HEK293 (cell line): Measurements from ENCODE around the gene GON7.
A peak's percentile ranks its signal among the peaks of the same experiment; 100 is the strongest.

Source experiments
- CTCF ChIA-PET: fragments of 350-600 bp; formaldehyde crosslinking; extraction: SDS; loops from one replicate; lab custom pipeline; 2021; ENCODE audit warnings: antibody characterized with exemption; lab: Yijun Ruan, JAX
- POLR2A ChIA-PET: fragments of 300-600 bp; formaldehyde crosslinking; extraction: SDS; loops from one replicate; lab custom pipeline; 2020; ENCODE audit warnings: antibody characterized with exemption, inconsistent platforms; lab: Yijun Ruan, JAX
- H3K27ac ChIP-seq: fragments of 200-500 bp; sonication (Bioruptor generic); 2 replicates; pipeline ENCODE4 v1.5.1; 2014; ENCODE audit warnings: low read depth, low read length, control low read depth, inconsistent platforms; ENCODE audit errors: extremely low read depth
- H3K36me3 ChIP-seq, 2 experiments: fragments of 200-500 bp in 1 of 2; sonication (Bioruptor generic) in 1 of 2; 1 replicate in 1 of 2; 2 replicates in 1 of 2; pipeline ENCODE4 v1.5.1; 2014 to 2017; ENCODE audit warnings: inconsistent platforms in 2 of 2, low read length in 2 of 2; ENCODE audit not compliant: control insufficient read depth in 2 of 2, insufficient read depth in 1 of 2
- H3K4me1 ChIP-seq: fragments of 200-500 bp; sonication (Bioruptor generic); 2 replicates; pipeline ENCODE4 v1.5.1; 2014; ENCODE audit warnings: mild to moderate bottlenecking, low read length, inconsistent platforms; ENCODE audit not compliant: control insufficient read depth, insufficient read depth
- H3K4me3 ChIP-seq: 2 replicates; pipeline ENCODE4 v1.5.1; 2011; ENCODE audit warnings: low read depth, mild to moderate bottlenecking, control low read depth, low read length, moderate library complexity
- H3K9me3 ChIP-seq: fragments of 200-500 bp; sonication (Bioruptor generic); 2 replicates; pipeline ENCODE4 v1.5.1; 2014; ENCODE audit warnings: low read depth, low read length, inconsistent platforms; ENCODE audit not compliant: control insufficient read depth, insufficient read depth
- CTCF ChIP-seq: fragments of 450-650 bp; formaldehyde crosslinking; IDR thresholded peaks from 2 replicates; pipeline ENCODE4 v1.5.1; 2016; ENCODE audit warnings: missing biosample characterization, missing genetic modification characterization
- FEZF1 ChIP-seq: fragments of 450-650 bp; formaldehyde crosslinking; IDR thresholded peaks from 2 replicates; pipeline ENCODE4 v1.5.1; 2016; ENCODE audit warnings: missing biosample characterization, missing genetic modification characterization
- HOXD13 ChIP-seq: sonication (generic); formaldehyde crosslinking; IDR thresholded peaks from 2 replicates; pipeline ENCODE4 v1.8.0; 2022; ENCODE audit warnings: missing genetic modification reagents, borderline replicate concordance
- SCRT2 ChIP-seq: fragments of 450-650 bp; formaldehyde crosslinking; IDR thresholded peaks from 2 replicates; pipeline ENCODE4 v1.5.1; 2016; ENCODE audit warnings: missing biosample characterization, missing genetic modification characterization
- SP7 ChIP-seq: fragments of 450-650 bp; formaldehyde crosslinking; IDR thresholded peaks from 2 replicates; pipeline ENCODE4 v1.5.1; 2016; ENCODE audit warnings: missing biosample characterization, missing genetic modification characterization
- ZBTB17 ChIP-seq: fragments of 450-650 bp; formaldehyde crosslinking; IDR thresholded peaks from 2 replicates; pipeline ENCODE4 v1.5.1; 2016; ENCODE audit warnings: missing biosample characterization, missing genetic modification characterization
- ZBTB48 ChIP-seq: fragments of 450-650 bp; formaldehyde crosslinking; IDR thresholded peaks from 2 replicates; pipeline ENCODE4 v1.5.1; 2016; ENCODE audit warnings: missing biosample characterization, missing genetic modification characterization
- ZBTB49 ChIP-seq: fragments of 450-650 bp; formaldehyde crosslinking; IDR thresholded peaks from 2 replicates; pipeline ENCODE4 v1.5.1; 2016; ENCODE audit warnings: missing biosample characterization, missing genetic modification characterization, low read depth
- ZBTB7A ChIP-seq: fragments of 450-650 bp; formaldehyde crosslinking; IDR thresholded peaks from 2 replicates; pipeline ENCODE4 v1.5.1; 2016; ENCODE audit warnings: low read depth, missing biosample characterization, missing genetic modification characterization
- ZBTB8A ChIP-seq: fragments of 450-650 bp; formaldehyde crosslinking; IDR thresholded peaks from 2 replicates; pipeline ENCODE4 v1.5.1; 2016; ENCODE audit warnings: missing biosample characterization, missing genetic modification characterization
- ZEB2 ChIP-seq: fragments of 450-650 bp; formaldehyde crosslinking; IDR thresholded peaks from 2 replicates; pipeline ENCODE4 v1.5.1; 2016; ENCODE audit warnings: missing biosample characterization, missing genetic modification characterization
- ZFHX2 ChIP-seq: fragments of 450-650 bp; formaldehyde crosslinking; conservative IDR thresholded peaks from 2 replicates; pipeline ENCODE4 v1.5.1; 2016; ENCODE audit warnings: missing biosample characterization, missing genetic modification characterization
- ZNF10 ChIP-seq: fragments of 450-650 bp; formaldehyde crosslinking; IDR thresholded peaks from 2 replicates; pipeline ENCODE4 v1.5.1; 2017; ENCODE audit warnings: missing biosample characterization, missing genetic modification characterization
- ZNF133 ChIP-seq: fragments of 450-650 bp; formaldehyde crosslinking; IDR thresholded peaks from 2 replicates; pipeline ENCODE4 v1.5.1; 2016; ENCODE audit warnings: missing biosample characterization, missing genetic modification characterization
- ZNF157 ChIP-seq: fragments of 450-650 bp; formaldehyde crosslinking; IDR thresholded peaks from 2 replicates; pipeline ENCODE4 v1.5.1; 2016; ENCODE audit warnings: missing biosample characterization, missing genetic modification characterization
- ZNF19 ChIP-seq: fragments of 450-650 bp; formaldehyde crosslinking; IDR thresholded peaks from 2 replicates; pipeline ENCODE4; 2016; ENCODE audit warnings: missing biosample characterization, missing genetic modification characterization, low read depth
- ZNF335 ChIP-seq: fragments of 450-650 bp; formaldehyde crosslinking; conservative IDR thresholded peaks from 2 replicates; pipeline ENCODE4 v1.5.1; 2016; ENCODE audit warnings: missing biosample characterization, missing genetic modification characterization
- ZNF366 ChIP-seq: fragments of 450-650 bp; formaldehyde crosslinking; conservative IDR thresholded peaks from 2 replicates; pipeline ENCODE4 v1.5.1; 2016; ENCODE audit warnings: missing biosample characterization, missing genetic modification characterization
- ZNF37A ChIP-seq: fragments of 450-650 bp; IDR thresholded peaks from 2 replicates; pipeline ENCODE4 v1.5.1; 2018; ENCODE audit warnings: missing biosample characterization, missing genetic modification characterization
- ZNF449 ChIP-seq: fragments of 450-650 bp; formaldehyde crosslinking; IDR thresholded peaks from 2 replicates; pipeline ENCODE4 v1.5.1; 2017; ENCODE audit warnings: missing biosample characterization, mild to moderate bottlenecking, missing genetic modification characterization, moderate library complexity
- ZNF48 ChIP-seq: fragments of 450-650 bp; formaldehyde crosslinking; IDR thresholded peaks from 2 replicates; pipeline ENCODE4 v1.5.1; 2016; ENCODE audit warnings: missing biosample characterization, missing genetic modification characterization
- ZNF513 ChIP-seq: fragments of 450-650 bp; IDR thresholded peaks from 2 replicates; pipeline ENCODE4 v1.5.1; 2018; ENCODE audit warnings: missing biosample characterization, missing genetic modification characterization
- ZNF561 ChIP-seq: fragments of 450-650 bp; IDR thresholded peaks from 2 replicates; pipeline ENCODE4 v1.5.1; 2018; ENCODE audit warnings: missing biosample characterization, missing genetic modification characterization, borderline replicate concordance
- ZNF571 ChIP-seq: fragments of 450-650 bp; formaldehyde crosslinking; IDR thresholded peaks from 2 replicates; pipeline ENCODE4 v1.5.0; 2017; ENCODE audit warnings: missing biosample characterization, missing genetic modification characterization
- ZNF623 ChIP-seq: fragments of 450-650 bp; formaldehyde crosslinking; IDR thresholded peaks from 2 replicates; pipeline ENCODE4 v1.5.1; 2016; ENCODE audit warnings: missing biosample characterization, missing genetic modification characterization
- ZNF677 ChIP-seq: fragments of 450-650 bp; IDR thresholded peaks from 2 replicates; pipeline ENCODE4 v1.5.0; 2018; ENCODE audit warnings: missing biosample characterization, mild to moderate bottlenecking, missing genetic modification characterization, moderate library complexity
- ZNF768 ChIP-seq: fragments of 450-650 bp; formaldehyde crosslinking; IDR thresholded peaks from 2 replicates; pipeline ENCODE4 v1.5.1; 2018; ENCODE audit warnings: missing biosample characterization, mild to moderate bottlenecking, missing genetic modification characterization
- ZSCAN30 ChIP-seq: fragments of 450-650 bp; IDR thresholded peaks from 2 replicates; pipeline ENCODE4 v1.5.1; 2018; ENCODE audit warnings: missing biosample characterization, mild to moderate bottlenecking, missing genetic modification characterization, moderate library complexity
- TF ChIP-seq, protein P1 (sequence below): fragments of 450-650 bp; formaldehyde crosslinking; IDR thresholded peaks from 2 replicates; pipeline ENCODE4 v1.5.1; 2016; ENCODE audit warnings: missing biosample characterization, missing genetic modification characterization

GON7 gene

GRCh38 chr14:93184391-93185348, 22.2 kb downstream of the GON7 start, which contains the start of the genes LYSET and MOAP1:
Gene LYSET, plus strand, starts transcription at chr14:93185317. Its CDS starts 89 bp downstream, at chr14:93185406.
Gene MOAP1, minus strand, starts transcription at chr14:93184897. Its CDS starts 655 bp downstream, at chr14:93184242.
- peak within 1 kb of the TSS; percentile 91 for H3K4me3 ChIP-seq
- CTCF ChIA-PET, result interaction anchor here (0.8 to 2.5 kb wide), 4 partner anchors 15 to 232 kb away, joined by 4 to 12 read pairs (median 7); partner anchors contain the start of genes GON7 and UBR7
- POLR2A ChIA-PET, result interaction anchor here (0.7 to 4.7 kb wide), 7 partner anchors 8 to 352 kb away, joined by 3 to 44 read pairs (median 3); partner anchors contain the start of genes GON7, ITPK1 and UBR7
- no peaks in the 10 kb centered on the region for H3K9me3 ChIP-seq
- peaks cover 18 to 48% of the 10 kb centered on the region in 2 experiments for H3K36me3 ChIP-seq
- H3K4me1 ChIP-seq, result peaks cover 6% of the 10 kb centered on the region; the same call in 1 of the 2 replicates
- peak within 1 kb of the TSS; percentile 97 for H3K27ac ChIP-seq
- TF ChIP-seq CTCF (tag by site-specific recombination), result peak; percentile 75
- peak; percentile 81 for TF ChIP-seq ZBTB8A (tag by site-specific recombination)
- peak; percentile 79 for TF ChIP-seq ZFHX2 (tag by site-specific recombination)
- no peak for TF ChIP-seq ZNF449 (tag by site-specific recombination)
- no peak for TF ChIP-seq ZNF157 (tag by site-specific recombination)
- TF ChIP-seq ZNF768, result no peak
- TF ChIP-seq SP7, result peak; percentile 78
- TF ChIP-seq ZEB2, result peak; percentile 88
- no peak for TF ChIP-seq HOXD13 (CRISPR knock-in tag)
- no peak for TF ChIP-seq ZNF513
- TF ChIP-seq ZNF133, result no peak
- TF ChIP-seq ZBTB49 (tag by site-specific recombination), result no peak
- TF ChIP-seq ZNF366 (tag by site-specific recombination), result no peak
- TF ChIP-seq ZNF571 (tag by site-specific recombination), result no peak
- no peak for TF ChIP-seq ZNF677
- peak; percentile 60; the same call in 1 of the 2 replicates for TF ChIP-seq ZBTB7A (tag by site-specific recombination)
- peak; percentile 64; the same call in 1 of the 2 replicates for TF ChIP-seq ZBTB17 (tag by site-specific recombination)
- TF ChIP-seq ZNF19, result no peak
- TF ChIP-seq FEZF1 (tag by site-specific recombination), result no peak
- TF ChIP-seq, protein P1, sequence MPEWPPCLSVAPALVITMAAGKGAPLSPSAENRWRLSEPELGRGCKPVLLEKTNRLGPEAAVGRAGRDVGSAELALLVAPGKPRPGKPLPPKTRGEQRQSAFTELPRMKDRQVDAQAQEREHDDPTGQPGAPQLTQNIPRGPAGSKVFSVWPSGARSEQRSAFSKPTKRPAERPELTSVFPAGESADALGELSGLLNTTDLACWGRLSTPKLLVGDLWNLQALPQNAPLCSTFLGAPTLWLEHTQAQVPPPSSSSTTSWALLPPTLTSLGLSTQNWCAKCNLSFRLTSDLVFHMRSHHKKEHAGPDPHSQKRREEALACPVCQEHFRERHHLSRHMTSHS, result no peak
- TF ChIP-seq SCRT2 (tag by site-specific recombination), result peak; percentile 98
- peak; percentile 81 for TF ChIP-seq ZBTB48 (tag by site-specific recombination)
- TF ChIP-seq ZNF48, result no peak
- peak; percentile 59 for TF ChIP-seq ZSCAN30 (tag by site-specific recombination)
- no peak for TF ChIP-seq ZNF37A (tag by site-specific recombination)
- peak; percentile 71; the same call in 1 of the 2 replicates for TF ChIP-seq ZNF561
- no peak for TF ChIP-seq ZNF10 (tag by site-specific recombination)
- TF ChIP-seq ZNF623 (tag by site-specific recombination), result no peak
- TF ChIP-seq ZNF335 (tag by site-specific recombination), result peak; percentile 88
